OCI-LY7 (cell line): ENCODE results near the gene TAF7L.

Source experiments
- EZH2phosphoT487 ChIP-seq: fragments of 200-600 bp; sonication (generic); IDR thresholded peaks from 2 replicates; pipeline ENCODE4 v1.6.1; 2018; ENCODE audit warnings: low read depth, borderline replicate concordance, mild to moderate bottlenecking, mixed run types, antibody characterized with exemption, low read length, moderate library complexity, mixed read lengths
- TF ChIP-seq, protein P1 (sequence below): fragments of 200-600 bp; sonication (generic); conservative IDR thresholded peaks from 2 replicates; pipeline ENCODE4 v1.5.1; 2014; ENCODE audit warnings: mild to moderate bottlenecking, antibody characterized with exemption, low read length, moderate library complexity, mixed read lengths

GRCh38 chrX:101237041-101237440, 54.1 kb downstream of the TAF7L start:
- no peak for TF ChIP-seq EZH2phosphoT487
- TF ChIP-seq, protein P1, sequence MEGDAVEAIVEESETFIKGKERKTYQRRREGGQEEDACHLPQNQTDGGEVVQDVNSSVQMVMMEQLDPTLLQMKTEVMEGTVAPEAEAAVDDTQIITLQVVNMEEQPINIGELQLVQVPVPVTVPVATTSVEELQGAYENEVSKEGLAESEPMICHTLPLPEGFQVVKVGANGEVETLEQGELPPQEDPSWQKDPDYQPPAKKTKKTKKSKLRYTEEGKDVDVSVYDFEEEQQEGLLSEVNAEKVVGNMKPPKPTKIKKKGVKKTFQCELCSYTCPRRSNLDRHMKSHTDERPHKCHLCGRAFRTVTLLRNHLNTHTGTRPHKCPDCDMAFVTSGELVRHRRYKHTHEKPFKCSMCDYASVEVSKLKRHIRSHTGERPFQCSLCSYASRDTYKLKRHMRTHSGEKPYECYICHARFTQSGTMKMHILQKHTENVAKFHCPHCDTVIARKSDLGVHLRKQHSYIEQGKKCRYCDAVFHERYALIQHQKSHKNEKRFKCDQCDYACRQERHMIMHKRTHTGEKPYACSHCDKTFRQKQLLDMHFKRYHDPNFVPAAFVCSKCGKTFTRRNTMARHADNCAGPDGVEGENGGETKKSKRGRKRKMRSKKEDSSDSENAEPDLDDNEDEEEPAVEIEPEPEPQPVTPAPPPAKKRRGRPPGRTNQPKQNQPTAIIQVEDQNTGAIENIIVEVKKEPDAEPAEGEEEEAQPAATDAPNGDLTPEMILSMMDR = no peak
